ENCODE measurements around the gene LNPEP. TPM values are rescaled to one million over a fixed set of nuclear protein-coding genes. Genes with fewer than 3 reads are reported as not detected.

The LNPEP gene
- total and polyA plus RNA-seq, 12 donors, result 5.4 to 87.4 (median 65.5) TPM

GRCh38 chr5:97041239-97041638, 105.4 kb downstream of the LNPEP start:
- TF ChIP-seq, protein P1, sequence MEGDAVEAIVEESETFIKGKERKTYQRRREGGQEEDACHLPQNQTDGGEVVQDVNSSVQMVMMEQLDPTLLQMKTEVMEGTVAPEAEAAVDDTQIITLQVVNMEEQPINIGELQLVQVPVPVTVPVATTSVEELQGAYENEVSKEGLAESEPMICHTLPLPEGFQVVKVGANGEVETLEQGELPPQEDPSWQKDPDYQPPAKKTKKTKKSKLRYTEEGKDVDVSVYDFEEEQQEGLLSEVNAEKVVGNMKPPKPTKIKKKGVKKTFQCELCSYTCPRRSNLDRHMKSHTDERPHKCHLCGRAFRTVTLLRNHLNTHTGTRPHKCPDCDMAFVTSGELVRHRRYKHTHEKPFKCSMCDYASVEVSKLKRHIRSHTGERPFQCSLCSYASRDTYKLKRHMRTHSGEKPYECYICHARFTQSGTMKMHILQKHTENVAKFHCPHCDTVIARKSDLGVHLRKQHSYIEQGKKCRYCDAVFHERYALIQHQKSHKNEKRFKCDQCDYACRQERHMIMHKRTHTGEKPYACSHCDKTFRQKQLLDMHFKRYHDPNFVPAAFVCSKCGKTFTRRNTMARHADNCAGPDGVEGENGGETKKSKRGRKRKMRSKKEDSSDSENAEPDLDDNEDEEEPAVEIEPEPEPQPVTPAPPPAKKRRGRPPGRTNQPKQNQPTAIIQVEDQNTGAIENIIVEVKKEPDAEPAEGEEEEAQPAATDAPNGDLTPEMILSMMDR (IDR thresholded peaks at IDR 0.05), result no peak
- H3K4me3 ChIP-seq, result no peak overlapping the region
- peaks cover 0 to 16% (median 0%) of the 10 kb centered on the region in 9 donors for H3K36me3 ChIP-seq
- intact Hi-C loops (cut with DNase I), result loop anchor here in 7 of 10 donors (5.0 to 10.0 kb wide), 3 partner anchors 94 to 104 kb away; partner anchors contain the start of gene LIX1 (in 6 of the 7)
- H3K4me1 ChIP-seq, result peaks cover 0 to 8% (median 0%) of the 10 kb centered on the region in 9 donors
- H3K27ac ChIP-seq, result no peak overlapping the region
- ATAC-seq (no peak), DNase-seq (no peak)
- H3K27me3 ChIP-seq, result no peaks in the 10 kb centered on the region
- no peaks in the 10 kb centered on the region for H3K9me3 ChIP-seq
- WGBS, 2 donors, result 99% methylated on average over 4 of the region's 4 CpGs

DNA sequence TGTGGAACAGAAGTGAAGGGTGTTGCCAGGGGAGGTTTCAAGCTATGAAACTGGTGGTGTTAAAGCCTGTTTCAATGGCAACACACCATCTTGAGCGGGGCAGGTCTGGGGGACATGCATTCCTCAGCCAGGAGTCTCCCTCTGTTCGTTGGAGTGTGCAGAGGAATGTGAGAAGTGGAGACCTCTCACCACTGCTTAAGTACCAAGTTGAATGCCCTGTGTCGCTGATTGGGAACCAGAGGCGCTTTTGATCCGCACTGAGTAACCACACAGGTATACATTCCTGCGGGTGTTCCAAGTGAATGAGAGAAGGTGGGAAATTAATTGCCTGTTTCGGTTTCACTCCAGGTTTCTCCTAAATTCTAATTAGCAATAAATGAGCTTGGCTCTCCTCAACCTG, 107.1 kb downstream of the LNPEP start:
- H3K4me3 ChIP-seq, result no peak overlapping the region
- TF ChIP-seq, protein P1 (IDR thresholded peaks at IDR 0.05), result no peak
- H3K9me3 ChIP-seq, result no peaks in the 10 kb centered on the region
- H3K27me3 ChIP-seq, result no peaks in the 10 kb centered on the region
- intact Hi-C loops (cut with DNase I), result loop anchor here in 7 of 10 donors (2.0 to 10.0 kb wide), 4 partner anchors 92 to 118 kb away; partner anchors contain the start of gene LIX1 (in 6 of the 7)
- 57 to 73% methylated on average over 7 of the region's 7 CpGs for WGBS, 2 donors
- no peak for DNase-seq
- H3K36me3 ChIP-seq, result peaks cover 0 to 2% (median 0%) of the 10 kb centered on the region in 9 donors
- H3K4me1 ChIP-seq, result peaks cover 0 to 8% (median 0%) of the 10 kb centered on the region in 9 donors
- no peak for ATAC-seq
- H3K27ac ChIP-seq, result no peak overlapping the region

GRCh38 chr5:97043511-97043910, 107.6 kb downstream of the LNPEP start:
- DNase-seq, result no peak
- ATAC-seq, result no peak
- Histone ChIP-seq H3K36me3 (no peaks in the 10 kb centered on the region), H3K27ac (no peak overlapping the region), H3K4me3 (no peak overlapping the region), H3K27me3 (no peaks in the 10 kb centered on the region), H3K9me3 (no peaks in the 10 kb centered on the region), H3K4me1 (peaks cover 0 to 8% (median 0%) of the 10 kb centered on the region in 9 donors)
- TF ChIP-seq, protein P1 (IDR thresholded peaks at IDR 0.05), result no peak
- intact Hi-C loops (cut with DNase I), result loop anchor here in 7 of 10 donors (2.0 to 10.0 kb wide), 4 partner anchors 91 to 117 kb away; partner anchors contain the start of gene LIX1 (in 6 of the 7)
- 66 to 71% methylated on average over 3 of the region's 3 CpGs for WGBS, 2 donors

- Histone ChIP-seq H3K9me3 (no peaks in the 10 kb centered on the region), H3K36me3 (no peaks in the 10 kb centered on the region), H3K27ac (no peak overlapping the region), H3K4me1 (peaks cover 0 to 8% (median 0%) of the 10 kb centered on the region in 9 donors), H3K4me3 (no peak overlapping the region), H3K27me3 (no peaks in the 10 kb centered on the region)
- WGBS, 2 donors, result 55 to 60% methylated on average over 2 of the region's 2 CpGs
- TF ChIP-seq, protein P1 (IDR thresholded peaks at IDR 0.05), result peak; percentile 8 to 65 (median 51)
- ATAC-seq (peak; percentile 61 to 87 (median 82)), DNase-seq (peak; percentile 10 to 16)
- intact Hi-C loops (cut with DNase I), result loop anchor here in 8 of 10 donors (1.0 to 10.0 kb wide), 4 partner anchors 91 to 101 kb away; partner anchors contain the start of gene LIX1 (in 7 of the 8)
These were observed 108.2 kb downstream of the LNPEP start for GRCh38 chr5:97044052-97044451.
